ENCODE measurements around the gene GALNT2.

Gene GALNT2

GRCh38 chr1:230270185-230270558, 203.1 kb downstream of the GALNT2 start:
- H3K27ac ChIP-seq = no peak overlapping the region
- H3K27me3 ChIP-seq (replicated peaks) = no peaks in the 10 kb centered on the region
- no peak overlapping the region for H3K4me3 ChIP-seq (ENCODE audit: low read depth, low read length)
- in situ Hi-C loops (cut with HindIII; ENCODE audit: low pct_ligation_motif_present, low sequenced_read_pairs) = no loop called here
- DNase-seq = no peak
- peaks cover 13% of the 10 kb centered on the region for H3K36me3 ChIP-seq (replicated peaks)
- TF ChIP-seq, protein P1, sequence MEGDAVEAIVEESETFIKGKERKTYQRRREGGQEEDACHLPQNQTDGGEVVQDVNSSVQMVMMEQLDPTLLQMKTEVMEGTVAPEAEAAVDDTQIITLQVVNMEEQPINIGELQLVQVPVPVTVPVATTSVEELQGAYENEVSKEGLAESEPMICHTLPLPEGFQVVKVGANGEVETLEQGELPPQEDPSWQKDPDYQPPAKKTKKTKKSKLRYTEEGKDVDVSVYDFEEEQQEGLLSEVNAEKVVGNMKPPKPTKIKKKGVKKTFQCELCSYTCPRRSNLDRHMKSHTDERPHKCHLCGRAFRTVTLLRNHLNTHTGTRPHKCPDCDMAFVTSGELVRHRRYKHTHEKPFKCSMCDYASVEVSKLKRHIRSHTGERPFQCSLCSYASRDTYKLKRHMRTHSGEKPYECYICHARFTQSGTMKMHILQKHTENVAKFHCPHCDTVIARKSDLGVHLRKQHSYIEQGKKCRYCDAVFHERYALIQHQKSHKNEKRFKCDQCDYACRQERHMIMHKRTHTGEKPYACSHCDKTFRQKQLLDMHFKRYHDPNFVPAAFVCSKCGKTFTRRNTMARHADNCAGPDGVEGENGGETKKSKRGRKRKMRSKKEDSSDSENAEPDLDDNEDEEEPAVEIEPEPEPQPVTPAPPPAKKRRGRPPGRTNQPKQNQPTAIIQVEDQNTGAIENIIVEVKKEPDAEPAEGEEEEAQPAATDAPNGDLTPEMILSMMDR (IDR thresholded peaks at IDR 0.05; ENCODE audit: low read depth, low read length, missing control alignments) = no peak

GRCh38 chr1:230270559-230271281, 203.7 kb downstream of the GALNT2 start:
- in situ Hi-C loops (cut with HindIII; ENCODE audit: low pct_ligation_motif_present, low sequenced_read_pairs) = no loop called here
- Histone ChIP-seq H3K27me3 (replicated peaks) (no peaks in the 10 kb centered on the region), H3K27ac (no peak overlapping the region), H3K4me3 (ENCODE audit: low read depth, low read length) (no peak overlapping the region), H3K36me3 (replicated peaks) (peaks cover 11% of the 10 kb centered on the region)
- TF ChIP-seq, protein P1 (IDR thresholded peaks at IDR 0.05; ENCODE audit: low read depth, low read length, missing control alignments) = no peak
- DNase-seq = peak; percentile 12

DNA sequence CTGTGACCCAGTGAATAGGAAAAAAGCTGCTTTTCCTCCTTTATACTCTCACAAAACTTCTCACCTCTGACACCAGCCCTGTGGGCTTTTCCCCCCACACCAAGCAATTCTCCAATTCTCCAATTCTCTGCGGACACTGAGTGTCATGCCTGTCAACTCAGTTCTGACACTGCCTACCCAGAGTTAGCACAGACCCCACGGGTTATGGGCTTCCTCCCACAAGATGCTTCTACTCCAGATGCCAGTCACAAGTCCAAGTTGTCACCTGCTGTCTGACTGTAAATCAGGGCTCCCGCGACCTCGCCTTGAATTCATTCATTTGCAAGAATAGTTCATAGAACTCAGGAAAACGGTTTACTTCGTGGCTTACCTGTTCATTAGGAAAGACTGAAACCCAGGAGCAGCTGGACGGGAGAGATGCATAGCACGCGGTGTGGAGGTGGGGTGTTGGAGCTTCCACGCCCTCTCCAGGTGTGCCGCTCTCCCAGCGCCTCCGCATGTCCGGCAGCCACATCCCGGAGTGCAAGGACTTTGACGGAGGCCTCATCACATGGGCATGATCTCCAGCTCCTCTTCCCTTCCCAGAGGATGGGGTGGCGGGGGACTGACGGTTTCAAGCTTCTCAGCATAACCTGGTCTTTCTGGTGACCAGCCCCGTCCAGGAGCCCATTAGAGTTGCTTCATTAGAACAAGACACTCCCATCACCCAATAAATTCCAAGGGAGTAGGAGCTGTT, 204.4 kb downstream of the GALNT2 start:
- no peak for DNase-seq
- Histone ChIP-seq H3K4me3 (ENCODE audit: low read depth, low read length) (no peak overlapping the region), H3K27ac (no peak overlapping the region), H3K36me3 (replicated peaks) (peaks cover 16% of the 10 kb centered on the region), H3K27me3 (replicated peaks) (no peaks in the 10 kb centered on the region)
- TF ChIP-seq, protein P1 (IDR thresholded peaks at IDR 0.05; ENCODE audit: low read depth, low read length, missing control alignments) = no peak
- in situ Hi-C loops (cut with HindIII; ENCODE audit: low pct_ligation_motif_present, low sequenced_read_pairs) = no loop called here

DNA sequence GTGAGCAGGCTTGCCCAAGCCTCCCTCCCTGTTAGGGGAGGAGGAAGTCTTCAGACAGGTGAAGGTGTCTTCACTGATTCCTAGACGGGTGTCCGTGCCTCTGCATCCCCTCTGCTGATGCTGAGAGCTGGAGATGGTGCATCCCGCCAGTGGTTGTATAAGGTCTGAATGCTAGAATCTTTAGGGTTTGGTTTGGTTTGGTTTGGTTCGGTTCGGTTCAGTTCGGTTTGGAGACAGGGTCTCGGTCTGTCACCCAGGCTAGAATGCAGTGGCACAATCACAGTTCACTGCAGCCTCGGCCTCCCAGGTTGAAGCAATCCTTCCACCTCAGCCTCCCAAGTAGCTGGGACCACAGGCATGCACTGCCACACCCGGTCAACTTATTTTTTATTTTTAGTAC, 205.5 kb downstream of the GALNT2 start:
- H3K27me3 ChIP-seq (replicated peaks) = no peaks in the 10 kb centered on the region
- TF ChIP-seq, protein P1 (IDR thresholded peaks at IDR 0.05; ENCODE audit: low read depth, low read length, missing control alignments) = no peak
- no peak for DNase-seq
- in situ Hi-C loops (cut with HindIII; ENCODE audit: low pct_ligation_motif_present, low sequenced_read_pairs) = no loop called here
- no peak overlapping the region for H3K4me3 ChIP-seq (ENCODE audit: low read depth, low read length)
- H3K27ac ChIP-seq = no peak overlapping the region
- peaks cover 18% of the 10 kb centered on the region for H3K36me3 ChIP-seq (replicated peaks)

DNA sequence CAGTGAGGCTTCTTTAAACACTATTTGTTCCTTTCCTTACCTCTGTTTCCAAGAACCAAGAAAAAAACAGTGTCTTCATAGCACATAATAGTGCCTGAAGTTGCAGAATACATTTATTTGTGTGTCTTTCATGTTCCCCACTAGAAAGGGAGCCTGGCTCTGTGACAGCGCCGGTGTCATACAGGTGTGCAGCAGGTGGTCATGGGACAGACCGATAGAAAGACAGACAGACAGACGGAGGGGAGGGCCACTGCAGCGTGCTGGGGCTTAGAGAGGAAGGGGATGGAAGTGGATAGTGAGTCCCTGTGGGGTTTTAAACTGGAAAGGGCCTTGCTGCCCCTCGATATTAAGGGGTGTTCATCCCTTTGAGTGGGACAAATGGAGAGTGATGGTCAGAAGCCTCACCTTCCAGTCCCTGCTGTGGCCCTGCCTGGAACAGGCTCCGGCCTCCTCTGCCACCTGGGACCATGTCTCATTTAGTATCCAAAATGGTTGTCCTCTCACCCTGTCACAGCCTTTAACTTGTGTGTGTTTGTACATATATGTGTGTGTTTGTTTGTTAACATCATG, 206.2 kb downstream of the GALNT2 start:
- Histone ChIP-seq H3K27ac (no peak overlapping the region), H3K4me3 (ENCODE audit: low read depth, low read length) (no peak overlapping the region), H3K27me3 (replicated peaks) (no peaks in the 10 kb centered on the region), H3K36me3 (replicated peaks) (peaks cover 18% of the 10 kb centered on the region)
- TF ChIP-seq, protein P1 (IDR thresholded peaks at IDR 0.05; ENCODE audit: low read depth, low read length, missing control alignments) = no peak
- in situ Hi-C loops (cut with HindIII; ENCODE audit: low pct_ligation_motif_present, low sequenced_read_pairs) = no loop called here
- DNase-seq = no peak
